IPS-18a (cell line): Measurements from ENCODE around the gene DIS3L2.

Source experiments
- H3K27ac ChIP-seq: one replicate; pipeline ENCODE4 v1.5.1; 2013; ENCODE audit warnings: low read length
- H3K27me3 ChIP-seq: one replicate; pipeline ENCODE4 v1.6.1; 2013; ENCODE audit warnings: mild to moderate bottlenecking, low read length; ENCODE audit not compliant: control insufficient read depth, insufficient read depth
- H3K36me3 ChIP-seq: one replicate; pipeline ENCODE4 v1.6.1; 2013; ENCODE audit warnings: low read depth, low read length; ENCODE audit not compliant: control insufficient read depth
- H3K4me1 ChIP-seq: one replicate; pipeline ENCODE4 v1.6.1; 2013; ENCODE audit warnings: low read depth, low read length; ENCODE audit not compliant: control insufficient read depth
- H3K4me3 ChIP-seq: one replicate; pipeline ENCODE4 v1.5.1; 2013; ENCODE audit warnings: low read length
- H3K9ac ChIP-seq: one replicate; pipeline ENCODE4 v1.6.1; 2013; ENCODE audit warnings: mild to moderate bottlenecking, low read length, moderate library complexity
- H3K9me3 ChIP-seq: one replicate; pipeline ENCODE4 v1.6.1; 2013; ENCODE audit warnings: low read depth, low read length; ENCODE audit not compliant: control insufficient read depth

DIS3L2 gene

GRCh38 chr2:232137356-232138147 is 176.0 kb downstream of the DIS3L2 start:
- Histone ChIP-seq H3K4me1 (no peaks in the 10 kb centered on the region), H3K27ac (no peak overlapping the region), H3K9me3 (no peaks in the 10 kb centered on the region), H3K4me3 (no peak overlapping the region), H3K9ac (no peak overlapping the region), H3K27me3 (no peaks in the 10 kb centered on the region), H3K36me3 (no peaks in the 10 kb centered on the region)

GRCh38 chr2:232138441-232138840 is 176.9 kb downstream of the DIS3L2 start:
- Histone ChIP-seq H3K27me3 (no peaks in the 10 kb centered on the region), H3K4me1 (no peaks in the 10 kb centered on the region), H3K27ac (no peak overlapping the region), H3K4me3 (no peak overlapping the region), H3K36me3 (no peaks in the 10 kb centered on the region), H3K9me3 (no peaks in the 10 kb centered on the region), H3K9ac (no peak overlapping the region)

- H3K9ac ChIP-seq, result no peak overlapping the region
- no peaks in the 10 kb centered on the region for H3K4me1 ChIP-seq
- H3K36me3 ChIP-seq, result no peaks in the 10 kb centered on the region
- no peak overlapping the region for H3K4me3 ChIP-seq
- H3K27me3 ChIP-seq, result no peaks in the 10 kb centered on the region
- no peak overlapping the region for H3K27ac ChIP-seq
- H3K9me3 ChIP-seq, result no peaks in the 10 kb centered on the region
These were observed 177.7 kb downstream of the DIS3L2 start for GRCh38 chr2:232139171-232139594.

GRCh38 chr2:232139786-232140562 is 178.5 kb downstream of the DIS3L2 start:
- Histone ChIP-seq H3K27me3 (no peaks in the 10 kb centered on the region), H3K9me3 (no peaks in the 10 kb centered on the region), H3K4me3 (no peak overlapping the region), H3K9ac (no peak overlapping the region), H3K4me1 (no peaks in the 10 kb centered on the region), H3K36me3 (no peaks in the 10 kb centered on the region), H3K27ac (no peak overlapping the region)

- Histone ChIP-seq H3K9me3 (no peaks in the 10 kb centered on the region), H3K27ac (no peak overlapping the region), H3K4me1 (no peaks in the 10 kb centered on the region), H3K9ac (no peak overlapping the region), H3K36me3 (no peaks in the 10 kb centered on the region), H3K4me3 (no peak overlapping the region), H3K27me3 (no peaks in the 10 kb centered on the region)
These were observed 180.1 kb downstream of the DIS3L2 start for GRCh38 chr2:232141591-232141990.

GRCh38 chr2:232142049-232142448 is 180.5 kb downstream of the DIS3L2 start:
- H3K27ac ChIP-seq, result no peak overlapping the region
- H3K9me3 ChIP-seq, result no peaks in the 10 kb centered on the region
- no peaks in the 10 kb centered on the region for H3K36me3 ChIP-seq
- H3K9ac ChIP-seq, result no peak overlapping the region
- H3K4me1 ChIP-seq, result no peaks in the 10 kb centered on the region
- no peak overlapping the region for H3K4me3 ChIP-seq
- H3K27me3 ChIP-seq, result no peaks in the 10 kb centered on the region

- H3K27ac ChIP-seq, result no peak overlapping the region
- no peak overlapping the region for H3K9ac ChIP-seq
- no peaks in the 10 kb centered on the region for H3K36me3 ChIP-seq
- H3K27me3 ChIP-seq, result no peaks in the 10 kb centered on the region
- H3K9me3 ChIP-seq, result no peaks in the 10 kb centered on the region
- H3K4me1 ChIP-seq, result no peaks in the 10 kb centered on the region
- H3K4me3 ChIP-seq, result no peak overlapping the region
These were observed 181.0 kb downstream of the DIS3L2 start for GRCh38 chr2:232142502-232142901.

- Histone ChIP-seq H3K4me1 (no peaks in the 10 kb centered on the region), H3K27me3 (no peaks in the 10 kb centered on the region), H3K4me3 (no peak overlapping the region), H3K27ac (no peak overlapping the region), H3K36me3 (no peaks in the 10 kb centered on the region), H3K9ac (no peak overlapping the region), H3K9me3 (no peaks in the 10 kb centered on the region)
These were observed 184.8 kb downstream of the DIS3L2 start for GRCh38 chr2:232146294-232146693.

- no peak overlapping the region for H3K27ac ChIP-seq
- H3K9me3 ChIP-seq, result no peaks in the 10 kb centered on the region
- no peak overlapping the region for H3K9ac ChIP-seq
- H3K27me3 ChIP-seq, result no peaks in the 10 kb centered on the region
- no peaks in the 10 kb centered on the region for H3K4me1 ChIP-seq
- H3K4me3 ChIP-seq, result no peak overlapping the region
- no peaks in the 10 kb centered on the region for H3K36me3 ChIP-seq
These were observed 186.0 kb downstream of the DIS3L2 start for GRCh38 chr2:232147440-232148077.

GRCh38 chr2:232162187-232162586 is 200.7 kb downstream of the DIS3L2 start:
- Histone ChIP-seq H3K4me1 (no peaks in the 10 kb centered on the region), H3K4me3 (no peak overlapping the region), H3K9me3 (no peaks in the 10 kb centered on the region), H3K36me3 (no peaks in the 10 kb centered on the region), H3K9ac (no peak overlapping the region), H3K27ac (no peak overlapping the region), H3K27me3 (no peaks in the 10 kb centered on the region)

GRCh38 chr2:232170396-232170795 is 208.9 kb downstream of the DIS3L2 start:
- Histone ChIP-seq H3K4me1 (no peaks in the 10 kb centered on the region), H3K27ac (no peak overlapping the region), H3K27me3 (no peaks in the 10 kb centered on the region), H3K36me3 (no peaks in the 10 kb centered on the region), H3K9ac (no peak overlapping the region), H3K9me3 (no peaks in the 10 kb centered on the region), H3K4me3 (no peak overlapping the region)
